Parathyroid adenoma (tissue), 2 donors: Measurements from ENCODE around the gene ERC1.
"Not testable (repeated sequence)": the region's sequence is repeated elsewhere in the genome, so short reads cannot be mapped to it uniquely, and the experiment has no call there.

Experiments
- H2AFZ ChIP-seq: fragments of 300-600 bp; sonication (generic); one replicate; pipeline ENCODE4 v1.7.0; 2017; ENCODE audit warnings: antibody characterized with exemption, mild to moderate bottlenecking
- H3K27ac ChIP-seq: fragments of 300-600 bp; sonication (generic); one replicate; pipeline ENCODE4 v1.7.0; 2017
- H3K27me3 ChIP-seq: fragments of 300-600 bp; sonication (generic); one replicate; pipeline ENCODE4 v1.7.0; 2017; ENCODE audit warnings: low read length; ENCODE audit not compliant: control insufficient read depth, insufficient read depth
- H3K36me3 ChIP-seq: fragments of 300-600 bp; sonication (generic); one replicate; pipeline ENCODE4 v1.7.0; 2017; ENCODE audit warnings: low read length; ENCODE audit not compliant: control insufficient read depth, insufficient read depth
- H3K4me1 ChIP-seq: fragments of 300-600 bp; sonication (generic); one replicate; pipeline ENCODE4 v1.7.0; 2017; ENCODE audit warnings: control low read depth
- H3K4me2 ChIP-seq: fragments of 300-600 bp; sonication (generic); one replicate; pipeline ENCODE4 v1.7.0; 2017; ENCODE audit warnings: low read length
- H3K4me3 ChIP-seq: fragments of 300-600 bp; sonication (generic); one replicate; pipeline ENCODE4 v1.7.0; 2017; ENCODE audit warnings: low read depth, low read length
- H3K79me2 ChIP-seq: fragments of 300-600 bp; sonication (generic); one replicate; pipeline ENCODE4 v1.7.0; 2017; ENCODE audit warnings: control low read depth
- H3K9ac ChIP-seq: fragments of 300-600 bp; sonication (generic); one replicate; pipeline ENCODE4 v1.7.0; 2017; ENCODE audit warnings: mild to moderate bottlenecking
- H3K9me3 ChIP-seq: fragments of 300-600 bp; sonication (generic); one replicate; pipeline ENCODE4 v1.7.0; 2017; ENCODE audit warnings: low read length; ENCODE audit not compliant: control insufficient read depth
- CTCF ChIP-seq: fragments of 300-600 bp; sonication (generic); IDR thresholded peaks from one replicate; pipeline ENCODE4 v1.7.0; 2017; ENCODE audit warnings: antibody characterized with exemption, mild to moderate bottlenecking
- donor health status: primary hyperparathyroidism.

The ERC1 gene

GRCh38 chr12:1044696-1045095 is 53.7 kb downstream of the ERC1 start:
- peaks cover 16% of the 10 kb centered on the region for H3K4me1 ChIP-seq

GRCh38 chr12:1046727-1047126 is 55.7 kb downstream of the ERC1 start:
- Histone ChIP-seq H3K27ac (no peak overlapping the region), H3K4me2 (no peak overlapping the region), H3K9me3 (no peaks in the 10 kb centered on the region), H3K79me2 (peaks cover 17% of the 10 kb centered on the region), H2AFZ (no peak overlapping the region), H3K9ac (no peak overlapping the region), H3K27me3 (no peaks in the 10 kb centered on the region), H3K4me1 (peaks cover 16% of the 10 kb centered on the region), H3K4me3 (no peak overlapping the region), H3K36me3 (no peaks in the 10 kb centered on the region)
- no peak for TF ChIP-seq CTCF

More at GRCh38 chr12:1044696-1045095, 53.7 kb downstream of the ERC1 start:
- Histone ChIP-seq H3K4me2 (no peak overlapping the region), H3K9me3 (no peaks in the 10 kb centered on the region), H2AFZ (no peak overlapping the region), H3K4me3 (no peak overlapping the region), H3K79me2 (peaks cover 22% of the 10 kb centered on the region), H3K36me3 (no peaks in the 10 kb centered on the region), H3K27ac (no peak overlapping the region), H3K9ac (no peak overlapping the region), H3K27me3 (no peaks in the 10 kb centered on the region)
- TF ChIP-seq CTCF, result no peak

GRCh38 chr12:1047898-1048660 is 57.1 kb downstream of the ERC1 start:
- no peak for TF ChIP-seq CTCF
- peaks cover 13% of the 10 kb centered on the region for H3K79me2 ChIP-seq
- no peaks in the 10 kb centered on the region for H3K36me3 ChIP-seq
- H3K4me2 ChIP-seq, result no peak overlapping the region
- peak overlapping the region; percentile 62 for H3K27ac ChIP-seq
- H3K4me1 ChIP-seq, result peaks cover 16% of the 10 kb centered on the region
- no peaks in the 10 kb centered on the region for H3K27me3 ChIP-seq
- H2AFZ ChIP-seq, result peak overlapping the region; percentile 71
- no peak overlapping the region for H3K9ac ChIP-seq
- H3K9me3 ChIP-seq, result no peaks in the 10 kb centered on the region
- H3K4me3 ChIP-seq, result no peak overlapping the region

- peak overlapping the region; percentile 41 for H3K4me2 ChIP-seq
- H3K27ac ChIP-seq, result peak overlapping the region; percentile 62
- H3K9me3 ChIP-seq, result no peaks in the 10 kb centered on the region
- TF ChIP-seq CTCF, result no peak
- H3K4me1 ChIP-seq, result peaks cover 21% of the 10 kb centered on the region
- H3K4me3 ChIP-seq, result peak overlapping the region; percentile 9
- H3K9ac ChIP-seq, result no peak overlapping the region
- no peaks in the 10 kb centered on the region for H3K27me3 ChIP-seq
- peaks cover 7% of the 10 kb centered on the region for H3K79me2 ChIP-seq
- peak overlapping the region; percentile 42 for H2AFZ ChIP-seq
- no peaks in the 10 kb centered on the region for H3K36me3 ChIP-seq
These were observed 59.2 kb downstream of the ERC1 start for GRCh38 chr12:1050059-1050707.

- not testable (repeated sequence) for H3K27ac ChIP-seq, H3K9ac ChIP-seq, H3K4me2 ChIP-seq
These were observed 60.6 kb downstream of the ERC1 start for GRCh38 chr12:1051672-1052071.

More at GRCh38 chr12:1051672-1052071, 60.6 kb downstream of the ERC1 start:
- H2AFZ ChIP-seq, H3K79me2 ChIP-seq, H3K27me3 ChIP-seq, H3K4me3 ChIP-seq, H3K36me3 ChIP-seq, H3K9me3 ChIP-seq: not testable (repeated sequence)
- peaks cover 21% of the 10 kb centered on the region for H3K4me1 ChIP-seq
